ENCODE results near the gene CTSS. TPM values are rescaled to one million over a fixed set of nuclear protein-coding genes. Genes with fewer than 3 reads are reported as not detected.

The CTSS gene
- total RNA-seq, 4 donors from 2014 or later, result 235 to 454 (median 330) TPM

GRCh38 chr1:150696995-150697927 lies 68.3 kb downstream of the CTSS start, which contains the start of gene GOLPH3L:
GOLPH3L (minus strand) TSS chr1:150697154; CDS start chr1:150694838, 2,316 bp downstream.
- peak within 1 kb of the TSS; percentile 82 to 91 (median 87) for H3K27ac ChIP-seq
- in situ Hi-C loops (cut with MboI; ENCODE audit: low pct_ligation_motif_present in 1 of 4, low pct_unique_long_range_greater_than_20kb in 1 of 4, low sequenced_read_pairs in 3 of 4) (no loop called here), intact Hi-C loops (cut with DNase I; ENCODE audit: low total_unique reads) (no loop called here)
- peak within 1 kb of the TSS; percentile 39 to 88 (median 48) for H3K4me3 ChIP-seq
- TF ChIP-seq POLR2A (IDR thresholded peaks at IDR 0.05) (peak; percentile 95), POLR2AphosphoS5 (IDR thresholded peaks at IDR 0.05) (peak; percentile 85 to 98 (median 97)), CTCF (IDR thresholded peaks at IDR 0.05) (peak in 2 of 5 experiments; percentile 10 to 13), EP300 (IDR thresholded peaks at IDR 0.05; ENCODE audit: low read depth) (no peak)
- peaks cover 0 to 33% (median 18%) of the 10 kb centered on the region in 4 donors for H3K4me1 ChIP-seq
- no peaks in the 10 kb centered on the region for H3K9me3 ChIP-seq
- 1 to 2% methylated on average over 9 to 18 of the region's 18 CpGs for WGBS, 2 donors (ENCODE audit: low coverage in 1 of 2)
- no peaks in the 10 kb centered on the region for H3K27me3 ChIP-seq
- peak; percentile 96 for DNase-seq
- peaks cover 0 to 21% (median 8%) of the 10 kb centered on the region in 4 donors for H3K36me3 ChIP-seq

- H3K4me3 ChIP-seq, result peak overlapping the region; percentile 39 to 88 (median 48)
- intact Hi-C loops (cut with DNase I; ENCODE audit: low total_unique reads), result no loop called here
- in situ Hi-C loops (cut with MboI; ENCODE audit: low pct_ligation_motif_present in 1 of 4, low pct_unique_long_range_greater_than_20kb in 1 of 4, low sequenced_read_pairs in 3 of 4), result no loop called here
- H3K4me1 ChIP-seq, result peaks cover 0 to 33% (median 18%) of the 10 kb centered on the region in 4 donors
- H3K9me3 ChIP-seq, result no peaks in the 10 kb centered on the region
- H3K27ac ChIP-seq, result peak overlapping the region; percentile 82 to 91 (median 87)
- 1% methylated on average over 6 of the region's 6 CpGs for WGBS, 2 donors (ENCODE audit: low coverage in 1 of 2)
- H3K36me3 ChIP-seq, result peaks cover 0 to 26% (median 11%) of the 10 kb centered on the region in 4 donors
- no peak for DNase-seq
- TF ChIP-seq CTCF (IDR thresholded peaks at IDR 0.05) (no peak), POLR2A (IDR thresholded peaks at IDR 0.05) (no peak), EP300 (IDR thresholded peaks at IDR 0.05; ENCODE audit: low read depth) (no peak), POLR2AphosphoS5 (IDR thresholded peaks at IDR 0.05) (no peak)
- no peaks in the 10 kb centered on the region for H3K27me3 ChIP-seq
Observed at GRCh38 chr1:150696590-150696989, 69.0 kb downstream of the CTSS start.

GRCh38 chr1:150696162-150696561 lies 69.4 kb downstream of the CTSS start:
- 0 to 22% methylated on average over 1 of the region's 1 CpG for WGBS, 2 donors (ENCODE audit: low coverage in 1 of 2)
- in situ Hi-C loops (cut with MboI; ENCODE audit: low pct_ligation_motif_present in 1 of 4, low pct_unique_long_range_greater_than_20kb in 1 of 4, low sequenced_read_pairs in 3 of 4), result no loop called here
- intact Hi-C loops (cut with DNase I; ENCODE audit: low total_unique reads), result no loop called here

More at GRCh38 chr1:150696162-150696561, 69.4 kb downstream of the CTSS start:
- no peaks in the 10 kb centered on the region for H3K27me3 ChIP-seq
- no peaks in the 10 kb centered on the region for H3K9me3 ChIP-seq
- H3K4me3 ChIP-seq, result peak overlapping the region; percentile 39 to 88 (median 48)
- H3K27ac ChIP-seq, result peak overlapping the region; percentile 82 to 91 (median 87)
- TF ChIP-seq POLR2AphosphoS5 (IDR thresholded peaks at IDR 0.05) (peak in 2 of 3 donors; percentile 35 to 57), EP300 (IDR thresholded peaks at IDR 0.05; ENCODE audit: low read depth) (no peak), CTCF (IDR thresholded peaks at IDR 0.05) (no peak), POLR2A (IDR thresholded peaks at IDR 0.05) (peak; percentile 32)
- peaks cover 0 to 33% (median 18%) of the 10 kb centered on the region in 4 donors for H3K4me1 ChIP-seq
- H3K36me3 ChIP-seq, result peaks cover 0 to 27% (median 13%) of the 10 kb centered on the region in 4 donors
- no peak for DNase-seq
